GM23338 (cell line): ENCODE measurements around the gene MTA1. TPM values are rescaled to one million over a fixed set of nuclear protein-coding genes. Genes with fewer than 3 reads are reported as not detected.

Experiments used
- ATAC-seq: fragments of 200-7000 bp; cut with Tn5 transposase; 3 replicates; pipeline ENCODE4 v1.9.1; 2020
- DNase-seq: peaks from one replicate; pipeline ENCODE4 v3.0.0-alpha.2; 2015; ENCODE audit warnings: low spot score
- H2AFZ ChIP-seq: fragments of 200-600 bp; sonication (generic); 2 replicates; pipeline ENCODE4 v1.8.0; 2016; ENCODE audit warnings: antibody characterized with exemption, mild to moderate bottlenecking, moderate library complexity
- H3F3A ChIP-seq: fragments of 200-600 bp; sonication (generic); replicated peaks from 2 replicates; pipeline ENCODE4 v1.8.0; 2017; ENCODE audit warnings: antibody characterized with exemption, mixed run types, low read depth
- H3K27ac ChIP-seq: fragments of 200-600 bp; sonication (generic); 2 replicates; pipeline ENCODE4 v1.6.1; 2016; ENCODE audit warnings: low read depth
- H3K27me3 ChIP-seq: fragments of 200-600 bp; sonication (generic); 2 replicates; pipeline ENCODE4 v1.8.0; 2016; ENCODE audit warnings: mild to moderate bottlenecking, mixed run types, moderate library complexity; ENCODE audit not compliant: insufficient read depth
- H3K36me3 ChIP-seq: fragments of 200-600 bp; sonication (generic); 2 replicates; pipeline ENCODE4 v1.8.0; 2016; ENCODE audit warnings: mild to moderate bottlenecking; ENCODE audit not compliant: insufficient read depth
- H3K4me1 ChIP-seq: fragments of 200-600 bp; sonication (generic); 2 replicates; pipeline ENCODE4 v1.8.0; 2016; ENCODE audit warnings: mild to moderate bottlenecking, moderate library complexity; ENCODE audit not compliant: insufficient read depth
- H3K4me2 ChIP-seq: fragments of 200-600 bp; sonication (generic); 2 replicates; pipeline ENCODE4 v1.7.1; 2017; ENCODE audit warnings: mixed run types
- H3K4me3 ChIP-seq: fragments of 200-600 bp; sonication (generic); 2 replicates; pipeline ENCODE4 v1.6.1; 2016; ENCODE audit warnings: mixed run types
- H3K79me2 ChIP-seq: fragments of 200-600 bp; sonication (generic); replicated peaks from 2 replicates; pipeline ENCODE4 v1.8.0; 2017; ENCODE audit warnings: mild to moderate bottlenecking; ENCODE audit not compliant: insufficient read depth
- H3K9me2 ChIP-seq: fragments of 200-600 bp; sonication (generic); 2 replicates; pipeline ENCODE4 v1.8.0; 2017; ENCODE audit not compliant: insufficient read depth
- H4K20me1 ChIP-seq: fragments of 200-600 bp; sonication (generic); replicated peaks from 2 replicates; pipeline ENCODE4 v1.8.0; 2017; ENCODE audit warnings: mild to moderate bottlenecking; ENCODE audit not compliant: insufficient read depth
- H3K27ac Mint-ChIP-seq: 2 replicates; pipeline ENCODE4 v1.8.0; 2020; ENCODE audit warnings: inconsistent platforms, mild to moderate bottlenecking, moderate library complexity, mixed read lengths
- H3K27me3 Mint-ChIP-seq: 3 replicates; pipeline ENCODE4 v1.8.0; 2022; ENCODE audit warnings: low read depth, mild to moderate bottlenecking, moderate library complexity, mixed read lengths, inconsistent platforms; ENCODE audit not compliant: insufficient read depth, poor library complexity
- H3K36me3 Mint-ChIP-seq: 3 replicates; pipeline ENCODE4 v1.8.0; 2021; ENCODE audit warnings: low read depth, mild to moderate bottlenecking, inconsistent platforms, moderate library complexity, mixed read lengths
- H3K4me1 Mint-ChIP-seq: 3 replicates; pipeline ENCODE4 v1.8.0; 2020; ENCODE audit warnings: mild to moderate bottlenecking, inconsistent platforms, mixed read lengths
- H3K4me3 Mint-ChIP-seq: 3 replicates; pipeline ENCODE4 v1.8.0; 2021; ENCODE audit warnings: moderate library complexity, mild to moderate bottlenecking, inconsistent platforms, mixed read lengths
- H3K9me3 Mint-ChIP-seq: 3 replicates; pipeline ENCODE4 v1.8.0; 2020; ENCODE audit warnings: moderate library complexity, mild to moderate bottlenecking, inconsistent platforms, mixed read lengths
- CREB1 ChIP-seq: fragments of 250-450 bp; sonication (Bioruptor Pico); IDR thresholded peaks from 2 replicates; pipeline ENCODE4 v1.5.0; 2020; ENCODE audit warnings: low read depth, mild to moderate bottlenecking, moderate library complexity
- JUNB ChIP-seq: IDR thresholded peaks from one replicate; pipeline ENCODE4 v1.6.1; 2016; ENCODE audit warnings: antibody characterized with exemption; ENCODE audit not compliant: unreplicated experiment
- NANOG ChIP-seq: IDR thresholded peaks from 2 replicates; pipeline ENCODE4 v1.6.1; 2016; ENCODE audit warnings: antibody characterized with exemption, borderline replicate concordance
- POLR2AphosphoS5 ChIP-seq: IDR thresholded peaks from 2 replicates; pipeline ENCODE4 v1.6.1; 2016; ENCODE audit warnings: antibody characterized with exemption, low read depth
- STAT1 ChIP-seq: IDR thresholded peaks from one replicate; pipeline ENCODE4 v1.6.1; 2016; ENCODE audit warnings: antibody characterized with exemption; ENCODE audit not compliant: unreplicated experiment
- ZNF114 ChIP-seq: fragments of 250-450 bp; sonication (Bioruptor Pico); IDR thresholded peaks from 2 replicates; pipeline ENCODE4 v1.5.0; 2020; ENCODE audit warnings: mild to moderate bottlenecking, moderate library complexity
- ZNF331 ChIP-seq: fragments of 250-450 bp; sonication (Bioruptor Pico); IDR thresholded peaks from 2 replicates; pipeline ENCODE4 v1.5.0; 2020; ENCODE audit warnings: low read depth, mild to moderate bottlenecking, moderate library complexity
- polyA plus RNA-seq: library from polyadenylated mRNA; unstranded; fragments of >200 nt; fragmentation: Nextera tagmentation; extraction: Ambion mirVana; gene quantifications from 2 replicates; pipeline ENCODE4 v1.2.1, GENCODE V29; 2016
- total RNA-seq: library from RNA; depleted of rRNA; stranded (reverse); fragments of >200 nt; shearing (Covaris generic); gene quantifications from 2 replicates; pipeline ENCODE4 v1.2.3, GENCODE V29; 2014
- TF ChIP-seq, protein P1 (sequence below): IDR thresholded peaks from one replicate; pipeline ENCODE4 v1.6.1; 2018; ENCODE audit warnings: antibody characterized with exemption; ENCODE audit not compliant: unreplicated experiment
- TF ChIP-seq, protein P2 (sequence below): IDR thresholded peaks from 2 replicates; pipeline ENCODE4 v1.6.1; 2016; ENCODE audit warnings: antibody characterized with exemption
- TF ChIP-seq, protein P3 (sequence below): fragments of 250-450 bp; sonication (Bioruptor Pico); IDR thresholded peaks from 2 replicates; pipeline ENCODE4 v1.5.0; 2020; ENCODE audit warnings: mild to moderate bottlenecking, moderate library complexity

Gene MTA1
- total and polyA plus RNA-seq, 2 experiments from 2014 or later: 53.3 to 126 TPM

DNA sequence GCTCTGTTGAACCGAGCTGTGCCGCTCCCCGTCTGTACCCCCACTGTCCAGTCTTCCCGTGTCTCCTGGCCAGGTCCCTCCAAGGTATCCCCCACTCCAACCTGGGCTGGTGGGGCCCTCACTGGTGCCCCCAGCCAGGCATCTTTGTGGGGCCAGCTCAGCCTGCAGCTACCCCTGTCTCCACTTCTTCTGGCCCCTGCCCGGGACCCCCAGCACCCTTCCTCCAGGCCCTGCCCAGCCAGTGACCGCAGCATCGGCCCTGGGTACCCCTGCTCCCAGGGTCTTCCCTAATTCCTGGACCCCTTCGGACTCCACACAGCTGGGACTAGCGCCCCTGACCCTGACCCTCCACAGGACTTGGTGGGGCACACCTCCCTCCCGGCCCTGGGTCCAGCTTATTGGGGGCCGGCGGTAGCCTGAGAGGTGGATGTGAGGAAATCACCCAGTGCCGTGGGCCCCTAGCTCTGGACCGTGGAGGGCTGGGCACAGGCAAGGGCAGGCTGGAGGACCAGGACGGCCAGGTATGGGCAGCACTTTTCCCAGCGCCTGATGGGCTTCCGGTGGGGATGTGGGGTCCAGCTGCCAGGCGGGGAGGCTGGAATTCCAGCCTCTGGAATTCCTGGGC lies 63.0 kb downstream of the MTA1 start (continued):
- TF ChIP-seq, protein P1, sequence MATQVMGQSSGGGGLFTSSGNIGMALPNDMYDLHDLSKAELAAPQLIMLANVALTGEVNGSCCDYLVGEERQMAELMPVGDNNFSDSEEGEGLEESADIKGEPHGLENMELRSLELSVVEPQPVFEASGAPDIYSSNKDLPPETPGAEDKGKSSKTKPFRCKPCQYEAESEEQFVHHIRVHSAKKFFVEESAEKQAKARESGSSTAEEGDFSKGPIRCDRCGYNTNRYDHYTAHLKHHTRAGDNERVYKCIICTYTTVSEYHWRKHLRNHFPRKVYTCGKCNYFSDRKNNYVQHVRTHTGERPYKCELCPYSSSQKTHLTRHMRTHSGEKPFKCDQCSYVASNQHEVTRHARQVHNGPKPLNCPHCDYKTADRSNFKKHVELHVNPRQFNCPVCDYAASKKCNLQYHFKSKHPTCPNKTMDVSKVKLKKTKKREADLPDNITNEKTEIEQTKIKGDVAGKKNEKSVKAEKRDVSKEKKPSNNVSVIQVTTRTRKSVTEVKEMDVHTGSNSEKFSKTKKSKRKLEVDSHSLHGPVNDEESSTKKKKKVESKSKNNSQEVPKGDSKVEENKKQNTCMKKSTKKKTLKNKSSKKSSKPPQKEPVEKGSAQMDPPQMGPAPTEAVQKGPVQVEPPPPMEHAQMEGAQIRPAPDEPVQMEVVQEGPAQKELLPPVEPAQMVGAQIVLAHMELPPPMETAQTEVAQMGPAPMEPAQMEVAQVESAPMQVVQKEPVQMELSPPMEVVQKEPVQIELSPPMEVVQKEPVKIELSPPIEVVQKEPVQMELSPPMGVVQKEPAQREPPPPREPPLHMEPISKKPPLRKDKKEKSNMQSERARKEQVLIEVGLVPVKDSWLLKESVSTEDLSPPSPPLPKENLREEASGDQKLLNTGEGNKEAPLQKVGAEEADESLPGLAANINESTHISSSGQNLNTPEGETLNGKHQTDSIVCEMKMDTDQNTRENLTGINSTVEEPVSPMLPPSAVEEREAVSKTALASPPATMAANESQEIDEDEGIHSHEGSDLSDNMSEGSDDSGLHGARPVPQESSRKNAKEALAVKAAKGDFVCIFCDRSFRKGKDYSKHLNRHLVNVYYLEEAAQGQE: no peak
- TF ChIP-seq, protein P2, sequence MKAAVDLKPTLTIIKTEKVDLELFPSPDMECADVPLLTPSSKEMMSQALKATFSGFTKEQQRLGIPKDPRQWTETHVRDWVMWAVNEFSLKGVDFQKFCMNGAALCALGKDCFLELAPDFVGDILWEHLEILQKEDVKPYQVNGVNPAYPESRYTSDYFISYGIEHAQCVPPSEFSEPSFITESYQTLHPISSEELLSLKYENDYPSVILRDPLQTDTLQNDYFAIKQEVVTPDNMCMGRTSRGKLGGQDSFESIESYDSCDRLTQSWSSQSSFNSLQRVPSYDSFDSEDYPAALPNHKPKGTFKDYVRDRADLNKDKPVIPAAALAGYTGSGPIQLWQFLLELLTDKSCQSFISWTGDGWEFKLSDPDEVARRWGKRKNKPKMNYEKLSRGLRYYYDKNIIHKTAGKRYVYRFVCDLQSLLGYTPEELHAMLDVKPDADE: no peak
- TF ChIP-seq STAT1 (no peak), POLR2AphosphoS5 (no peak), CREB1 (CRISPR knock-in tag) (no peak), NANOG (no peak), JUNB (no peak)

DNA sequence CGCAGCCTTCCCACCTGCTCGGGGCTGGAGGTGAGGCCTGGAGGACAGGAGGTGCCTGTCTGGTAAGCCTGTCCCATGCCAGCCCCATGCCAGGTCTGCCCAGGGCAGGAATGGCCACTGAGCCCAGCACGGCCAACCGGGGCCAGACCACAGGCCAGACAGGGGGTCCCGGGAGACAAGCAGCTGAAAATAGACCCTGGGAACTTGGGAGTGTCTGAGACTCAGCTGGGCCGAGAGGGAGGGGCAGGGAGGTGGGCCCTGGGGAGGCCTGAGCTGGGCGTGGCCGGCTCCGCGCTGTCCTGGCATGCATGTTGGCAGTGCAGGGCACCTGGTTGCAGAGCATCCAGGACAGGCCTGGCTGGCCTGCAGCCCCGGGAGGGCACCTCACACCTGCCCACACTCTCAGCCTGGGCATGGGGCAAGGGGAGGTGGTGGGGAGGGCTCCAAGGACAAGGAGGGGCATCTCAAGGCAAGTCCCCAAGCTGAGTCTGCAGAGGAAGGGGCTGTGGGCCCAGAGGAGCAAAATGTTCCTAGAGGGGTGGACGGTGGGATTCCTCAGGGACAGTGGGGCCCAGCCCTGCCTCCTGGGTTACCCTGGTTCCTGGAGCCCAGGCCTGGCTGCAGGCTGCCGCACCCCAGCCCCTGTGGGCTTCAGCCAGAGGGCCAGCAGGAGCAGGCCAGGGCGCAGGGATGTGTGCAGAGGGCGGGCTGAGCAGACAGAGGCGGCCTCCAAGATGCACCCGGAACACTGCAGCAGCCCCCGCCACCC lies 63.9 kb downstream of the MTA1 start:
- Mint-ChIP-seq H3K4me1 (peaks cover 15% of the 10 kb centered on the region; the same call in 2 of the 3 replicates), H3K27me3 (peaks cover 74% of the 10 kb centered on the region), H3K9me3 (no peaks in the 10 kb centered on the region), H3K27ac (no peak overlapping the region), H3K4me3 (no peak overlapping the region), H3K36me3 (no peaks in the 10 kb centered on the region)
- Histone ChIP-seq H2AFZ (no peak overlapping the region), H3K4me1 (peaks cover 8% of the 10 kb centered on the region; the same call in 1 of the 2 replicates), H3K27ac (no peak overlapping the region), H3K36me3 (no peaks in the 10 kb centered on the region), H3F3A (no peaks in the 10 kb centered on the region), H3K79me2 (no peaks in the 10 kb centered on the region), H3K27me3 (peaks cover 94% of the 10 kb centered on the region), H3K4me3 (no peak overlapping the region), H4K20me1 (no peaks in the 10 kb centered on the region), H3K9me2 (no peaks in the 10 kb centered on the region), H3K4me2 (no peak overlapping the region)
- DNase-seq (no peak), ATAC-seq (no peak)
- no peak for TF ChIP-seq ZNF114 (CRISPR knock-in tag)
- TF ChIP-seq STAT1: no peak
- no peak for TF ChIP-seq ZNF331 (CRISPR knock-in tag)
- TF ChIP-seq, protein P3, sequence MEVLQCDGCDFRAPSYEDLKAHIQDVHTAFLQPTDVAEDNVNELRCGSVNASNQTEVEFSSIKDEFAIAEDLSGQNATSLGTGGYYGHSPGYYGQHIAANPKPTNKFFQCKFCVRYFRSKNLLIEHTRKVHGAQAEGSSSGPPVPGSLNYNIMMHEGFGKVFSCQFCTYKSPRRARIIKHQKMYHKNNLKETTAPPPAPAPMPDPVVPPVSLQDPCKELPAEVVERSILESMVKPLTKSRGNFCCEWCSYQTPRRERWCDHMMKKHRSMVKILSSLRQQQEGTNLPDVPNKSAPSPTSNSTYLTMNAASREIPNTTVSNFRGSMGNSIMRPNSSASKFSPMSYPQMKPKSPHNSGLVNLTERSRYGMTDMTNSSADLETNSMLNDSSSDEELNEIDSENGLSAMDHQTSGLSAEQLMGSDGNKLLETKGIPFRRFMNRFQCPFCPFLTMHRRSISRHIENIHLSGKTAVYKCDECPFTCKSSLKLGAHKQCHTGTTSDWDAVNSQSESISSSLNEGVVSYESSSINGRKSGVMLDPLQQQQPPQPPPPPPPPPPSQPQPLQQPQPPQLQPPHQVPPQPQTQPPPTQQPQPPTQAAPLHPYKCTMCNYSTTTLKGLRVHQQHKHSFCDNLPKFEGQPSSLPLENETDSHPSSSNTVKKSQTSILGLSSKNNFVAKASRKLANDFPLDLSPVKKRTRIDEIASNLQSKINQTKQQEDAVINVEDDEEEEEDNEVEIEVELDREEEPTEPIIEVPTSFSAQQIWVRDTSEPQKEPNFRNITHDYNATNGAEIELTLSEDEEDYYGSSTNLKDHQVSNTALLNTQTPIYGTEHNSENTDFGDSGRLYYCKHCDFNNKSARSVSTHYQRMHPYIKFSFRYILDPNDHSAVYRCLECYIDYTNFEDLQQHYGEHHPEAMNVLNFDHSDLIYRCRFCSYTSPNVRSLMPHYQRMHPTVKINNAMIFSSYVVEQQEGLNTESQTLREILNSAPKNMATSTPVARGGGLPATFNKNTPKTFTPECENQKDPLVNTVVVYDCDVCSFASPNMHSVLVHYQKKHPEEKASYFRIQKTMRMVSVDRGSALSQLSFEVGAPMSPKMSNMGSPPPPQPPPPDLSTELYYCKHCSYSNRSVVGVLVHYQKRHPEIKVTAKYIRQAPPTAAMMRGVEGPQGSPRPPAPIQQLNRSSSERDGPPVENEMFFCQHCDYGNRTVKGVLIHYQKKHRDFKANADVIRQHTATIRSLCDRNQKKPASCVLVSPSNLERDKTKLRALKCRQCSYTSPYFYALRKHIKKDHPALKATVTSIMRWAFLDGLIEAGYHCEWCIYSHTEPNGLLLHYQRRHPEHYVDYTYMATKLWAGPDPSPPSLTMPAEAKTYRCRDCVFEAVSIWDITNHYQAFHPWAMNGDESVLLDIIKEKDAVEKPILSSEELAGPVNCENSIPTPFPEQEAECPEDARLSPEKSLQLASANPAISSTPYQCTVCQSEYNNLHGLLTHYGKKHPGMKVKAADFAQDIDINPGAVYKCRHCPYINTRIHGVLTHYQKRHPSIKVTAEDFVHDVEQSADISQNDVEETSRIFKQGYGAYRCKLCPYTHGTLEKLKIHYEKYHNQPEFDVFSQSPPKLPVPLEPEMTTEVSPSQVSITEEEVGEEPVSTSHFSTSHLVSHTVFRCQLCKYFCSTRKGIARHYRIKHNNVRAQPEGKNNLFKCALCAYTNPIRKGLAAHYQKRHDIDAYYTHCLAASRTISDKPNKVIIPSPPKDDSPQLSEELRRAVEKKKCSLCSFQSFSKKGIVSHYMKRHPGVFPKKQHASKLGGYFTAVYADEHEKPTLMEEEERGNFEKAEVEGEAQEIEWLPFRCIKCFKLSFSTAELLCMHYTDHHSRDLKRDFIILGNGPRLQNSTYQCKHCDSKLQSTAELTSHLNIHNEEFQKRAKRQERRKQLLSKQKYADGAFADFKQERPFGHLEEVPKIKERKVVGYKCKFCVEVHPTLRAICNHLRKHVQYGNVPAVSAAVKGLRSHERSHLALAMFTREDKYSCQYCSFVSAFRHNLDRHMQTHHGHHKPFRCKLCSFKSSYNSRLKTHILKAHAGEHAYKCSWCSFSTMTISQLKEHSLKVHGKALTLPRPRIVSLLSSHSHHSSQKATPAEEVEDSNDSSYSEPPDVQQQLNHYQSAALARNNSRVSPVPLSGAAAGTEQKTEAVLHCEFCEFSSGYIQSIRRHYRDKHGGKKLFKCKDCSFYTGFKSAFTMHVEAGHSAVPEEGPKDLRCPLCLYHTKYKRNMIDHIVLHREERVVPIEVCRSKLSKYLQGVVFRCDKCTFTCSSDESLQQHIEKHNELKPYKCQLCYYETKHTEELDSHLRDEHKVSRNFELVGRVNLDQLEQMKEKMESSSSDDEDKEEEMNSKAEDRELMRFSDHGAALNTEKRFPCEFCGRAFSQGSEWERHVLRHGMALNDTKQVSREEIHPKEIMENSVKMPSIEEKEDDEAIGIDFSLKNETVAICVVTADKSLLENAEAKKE (CRISPR knock-in tag): no peak
- TF ChIP-seq CREB1 (CRISPR knock-in tag): no peak
